ENCODE results near the gene ACOXL.

ACOXL gene

DNA sequence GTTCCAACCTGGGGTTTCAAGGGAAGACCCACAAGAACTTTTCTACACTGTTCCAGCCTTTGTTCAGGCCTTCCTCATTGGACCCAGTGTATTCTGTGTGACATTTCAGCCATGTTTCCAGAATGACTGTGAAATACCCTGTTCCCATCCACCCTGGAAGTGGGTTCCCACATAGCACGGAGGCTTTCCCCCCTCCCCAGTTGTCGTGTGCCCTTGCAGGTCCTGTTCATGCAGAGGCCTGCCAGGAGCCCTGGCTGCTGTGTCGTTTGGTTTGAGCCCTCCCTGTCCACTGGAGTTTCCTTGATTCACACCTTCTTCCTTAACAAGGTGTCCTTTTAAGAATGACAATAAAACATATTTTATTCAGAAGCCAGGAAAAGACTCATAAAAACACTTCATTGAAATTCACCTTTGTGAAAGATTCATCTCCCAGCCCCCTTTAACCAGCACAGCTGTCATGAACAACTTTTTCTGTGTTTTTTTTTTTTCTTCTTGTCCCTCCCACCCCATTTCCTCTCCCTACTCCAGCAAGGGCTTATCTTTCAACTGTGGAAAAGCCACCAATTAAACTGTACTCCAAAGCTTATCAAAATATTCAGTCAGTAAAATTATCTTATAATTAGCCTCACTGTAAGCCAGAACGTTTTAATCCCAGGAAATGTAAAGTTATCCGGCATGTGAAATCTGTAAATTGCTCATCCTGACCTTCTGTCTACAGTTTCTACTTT, 106.4 kb downstream of the ACOXL start:
- TF ChIP-seq, protein P1, sequence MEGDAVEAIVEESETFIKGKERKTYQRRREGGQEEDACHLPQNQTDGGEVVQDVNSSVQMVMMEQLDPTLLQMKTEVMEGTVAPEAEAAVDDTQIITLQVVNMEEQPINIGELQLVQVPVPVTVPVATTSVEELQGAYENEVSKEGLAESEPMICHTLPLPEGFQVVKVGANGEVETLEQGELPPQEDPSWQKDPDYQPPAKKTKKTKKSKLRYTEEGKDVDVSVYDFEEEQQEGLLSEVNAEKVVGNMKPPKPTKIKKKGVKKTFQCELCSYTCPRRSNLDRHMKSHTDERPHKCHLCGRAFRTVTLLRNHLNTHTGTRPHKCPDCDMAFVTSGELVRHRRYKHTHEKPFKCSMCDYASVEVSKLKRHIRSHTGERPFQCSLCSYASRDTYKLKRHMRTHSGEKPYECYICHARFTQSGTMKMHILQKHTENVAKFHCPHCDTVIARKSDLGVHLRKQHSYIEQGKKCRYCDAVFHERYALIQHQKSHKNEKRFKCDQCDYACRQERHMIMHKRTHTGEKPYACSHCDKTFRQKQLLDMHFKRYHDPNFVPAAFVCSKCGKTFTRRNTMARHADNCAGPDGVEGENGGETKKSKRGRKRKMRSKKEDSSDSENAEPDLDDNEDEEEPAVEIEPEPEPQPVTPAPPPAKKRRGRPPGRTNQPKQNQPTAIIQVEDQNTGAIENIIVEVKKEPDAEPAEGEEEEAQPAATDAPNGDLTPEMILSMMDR (IDR thresholded peaks at IDR 0.05; ENCODE audit: borderline replicate concordance, control extremely low read depth, extremely low read depth, insufficient read depth, missing control alignments): no peak
- in situ Hi-C loops (cut with MboI; ENCODE audit: low sequenced_read_pairs, unreplicated experiment): no loop called here
- no peak for DNase-seq (ENCODE audit: low spot score)

DNA sequence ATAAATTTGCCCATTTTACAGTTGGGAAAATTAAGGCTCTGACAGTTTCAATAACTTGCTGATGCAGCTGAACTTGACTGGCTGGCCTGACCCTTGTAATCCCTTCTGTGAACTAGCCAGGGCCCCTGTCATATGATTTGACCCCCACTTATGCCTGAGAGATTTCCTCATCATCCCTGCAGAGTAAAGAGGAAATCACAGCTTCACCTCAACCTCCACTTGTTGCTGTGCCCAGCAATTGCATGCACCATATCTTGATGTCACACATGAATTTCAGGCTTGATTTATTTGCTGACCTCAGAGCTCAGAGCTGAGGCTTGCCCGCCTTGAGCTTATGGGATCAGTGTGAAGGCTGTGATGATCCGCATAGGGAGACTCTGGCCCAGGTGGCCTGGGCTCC, 108.1 kb downstream of the ACOXL start:
- TF ChIP-seq, protein P1 (IDR thresholded peaks at IDR 0.05; ENCODE audit: borderline replicate concordance, control extremely low read depth, extremely low read depth, insufficient read depth, missing control alignments): no peak
- DNase-seq (ENCODE audit: low spot score): no peak
- in situ Hi-C loops (cut with MboI; ENCODE audit: low sequenced_read_pairs, unreplicated experiment): no loop called here

DNA sequence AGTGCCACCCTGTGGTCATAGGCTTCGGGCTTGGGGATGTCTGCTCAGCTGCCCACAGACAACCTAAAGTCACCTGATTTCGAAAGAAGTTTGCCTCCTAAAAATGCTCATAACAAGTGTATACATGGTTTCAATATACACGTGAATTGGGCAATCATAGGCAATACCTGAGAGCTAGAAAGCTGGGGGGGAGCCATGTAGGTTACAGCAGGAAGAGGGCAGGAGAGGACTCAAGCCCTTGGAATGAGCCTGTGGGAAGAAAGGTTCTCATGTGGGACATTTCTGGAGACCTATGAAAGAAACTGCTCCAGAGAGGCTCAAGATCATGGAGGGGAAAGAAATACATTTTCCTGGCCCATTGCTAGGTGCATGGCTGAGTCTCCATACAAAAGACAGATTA, 109.7 kb downstream of the ACOXL start:
- in situ Hi-C loops (cut with MboI; ENCODE audit: low sequenced_read_pairs, unreplicated experiment): no loop called here
- TF ChIP-seq, protein P1 (IDR thresholded peaks at IDR 0.05; ENCODE audit: borderline replicate concordance, control extremely low read depth, extremely low read depth, insufficient read depth, missing control alignments): no peak
- no peak for DNase-seq (ENCODE audit: low spot score)

DNA sequence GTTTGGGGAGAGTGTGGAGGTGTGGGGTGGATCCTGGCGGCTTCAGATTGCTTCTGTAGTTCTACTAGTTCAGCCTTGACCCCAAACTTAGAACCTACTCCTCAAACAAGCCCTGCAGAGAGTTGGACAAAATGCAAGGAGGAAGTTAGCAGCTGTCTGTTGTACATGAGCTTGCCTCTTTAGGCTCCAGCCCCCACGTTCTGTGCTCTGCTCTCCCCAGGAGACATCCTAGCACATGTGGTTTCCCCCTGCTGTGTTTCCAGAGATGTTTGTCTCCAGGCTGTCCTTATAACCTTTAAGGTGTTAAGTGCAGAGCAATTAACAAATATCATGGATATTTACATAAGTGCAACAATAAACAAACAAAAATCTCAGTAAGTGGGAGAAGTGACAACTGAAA, 111.1 kb downstream of the ACOXL start:
- TF ChIP-seq, protein P1 (IDR thresholded peaks at IDR 0.05; ENCODE audit: borderline replicate concordance, control extremely low read depth, extremely low read depth, insufficient read depth, missing control alignments): no peak
- in situ Hi-C loops (cut with MboI; ENCODE audit: low sequenced_read_pairs, unreplicated experiment): no loop called here
- no peak for DNase-seq (ENCODE audit: low spot score)

DNA sequence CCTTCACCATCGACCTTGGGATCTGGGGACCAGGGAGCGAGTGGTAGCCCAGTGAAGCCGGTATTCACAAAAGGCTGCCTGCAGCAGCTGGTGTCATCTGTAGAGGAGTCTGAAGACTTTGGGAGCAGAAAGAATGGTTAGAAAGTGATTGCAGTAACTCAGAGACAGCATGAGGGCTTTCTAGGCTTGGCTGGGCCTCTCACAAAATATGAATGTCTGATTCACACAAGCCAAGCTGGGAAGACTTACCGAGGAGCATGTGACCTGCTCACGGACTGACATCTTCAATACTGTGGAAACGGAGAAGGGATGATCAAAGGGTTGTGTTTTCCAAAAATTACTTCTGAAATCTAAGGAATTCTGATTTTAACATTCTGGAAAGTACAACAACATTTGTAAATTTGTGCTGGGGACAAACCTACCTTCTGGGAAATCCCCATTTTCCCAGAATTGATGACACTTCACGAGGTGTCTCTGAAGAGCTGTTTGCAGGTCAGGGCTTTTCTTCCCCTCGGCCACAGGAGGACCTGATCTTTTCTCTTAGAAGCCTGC, 111.7 kb downstream of the ACOXL start:
- DNase-seq (ENCODE audit: low spot score): no peak
- in situ Hi-C loops (cut with MboI; ENCODE audit: low sequenced_read_pairs, unreplicated experiment): no loop called here
- TF ChIP-seq, protein P1 (IDR thresholded peaks at IDR 0.05; ENCODE audit: borderline replicate concordance, control extremely low read depth, extremely low read depth, insufficient read depth, missing control alignments): no peak

DNA sequence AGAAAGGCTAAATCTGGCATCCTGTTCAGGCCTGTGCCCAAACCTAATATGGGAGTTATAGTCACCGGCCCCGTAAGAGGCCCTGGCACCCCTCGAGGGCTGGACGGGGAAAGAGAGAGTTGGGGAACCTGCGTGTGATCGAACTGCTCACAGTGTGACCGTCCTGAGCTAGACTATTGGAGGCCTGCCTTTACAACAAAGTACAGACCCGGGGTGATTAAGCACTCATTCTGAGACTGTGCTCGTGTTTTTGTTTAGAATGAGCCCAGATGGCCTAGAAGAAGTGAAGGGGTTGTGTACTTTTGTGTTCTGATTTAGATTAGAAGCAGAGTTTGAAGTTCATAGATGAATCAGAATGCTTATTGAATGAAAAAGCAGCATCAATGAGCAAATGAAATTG, 115.3 kb downstream of the ACOXL start:
- DNase-seq (ENCODE audit: low spot score): no peak
- in situ Hi-C loops (cut with MboI; ENCODE audit: low sequenced_read_pairs, unreplicated experiment): no loop called here

More for the DNA sequence above, 115.3 kb downstream of the ACOXL start:
- TF ChIP-seq, protein P1 (IDR thresholded peaks at IDR 0.05; ENCODE audit: borderline replicate concordance, control extremely low read depth, extremely low read depth, insufficient read depth, missing control alignments): no peak

Data from GM13976 (cell line).